Stimulated activated CD4-positive, alpha-beta T cell treated with anti-CD3 and anti-CD28 coated beads, Interleukin-1b, Interleukin-23, amount 100 ng/mL, for 48 hours (primary cell): Measurements from ENCODE around the gene ARHGEF4.
"Not testable (repeated sequence)": the region's sequence is repeated elsewhere in the genome, so short reads cannot be mapped to it uniquely, and the experiment has no call there.

Experiments
- DNase-seq: peaks from one replicate; pipeline ENCODE4 v3.0.0-alpha.2; 2020

Gene ARHGEF4

DNA sequence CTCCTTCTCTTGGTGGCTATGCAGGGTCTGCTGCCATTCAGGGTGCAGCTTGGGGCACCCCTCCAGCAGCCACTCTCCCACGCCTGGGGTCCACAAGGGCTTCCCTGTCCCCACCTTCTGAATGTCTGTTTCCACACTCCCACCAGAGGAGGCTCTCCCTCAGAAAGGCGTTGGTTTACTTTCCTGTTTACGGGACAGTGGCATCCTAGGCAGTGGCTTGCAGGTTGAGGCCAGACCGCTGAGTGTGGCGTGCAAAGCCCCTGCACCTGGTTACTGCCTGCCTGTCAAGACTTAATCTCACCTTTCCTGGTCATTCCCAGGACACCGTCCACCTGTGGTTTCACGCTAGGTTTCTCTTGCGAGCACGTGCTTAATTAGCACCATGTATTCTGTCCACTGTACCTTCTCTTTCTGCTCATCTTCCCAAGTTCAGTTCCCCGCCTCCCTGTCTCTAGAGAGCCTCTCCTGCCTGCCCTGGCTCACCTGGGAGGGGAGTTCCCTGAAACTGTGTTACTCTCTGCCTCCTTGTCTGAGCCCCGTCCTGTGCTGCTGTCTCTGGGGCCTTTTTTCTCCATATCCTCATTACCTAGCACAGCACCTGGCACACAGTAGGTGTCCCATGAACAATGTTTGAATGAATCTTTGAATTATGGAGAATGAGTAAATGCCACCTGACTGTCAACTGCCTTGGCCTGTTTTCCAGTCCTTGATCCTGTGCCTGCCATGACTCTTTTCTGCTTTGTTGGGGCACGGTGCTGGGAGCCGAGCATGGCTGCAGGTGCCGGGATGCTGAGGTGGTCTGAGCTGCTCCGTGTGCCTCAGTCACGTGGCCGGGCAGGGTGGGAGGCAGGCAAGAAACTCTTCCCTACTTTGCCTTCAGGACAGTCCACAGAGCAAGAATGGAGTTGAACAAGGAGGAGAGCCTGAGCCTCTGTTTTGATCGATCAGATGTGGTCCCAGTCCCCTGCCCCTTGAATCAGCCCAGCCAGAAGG is 56.4 kb downstream of the ARHGEF4 start:
- DNase-seq = no peak

GRCh38 chr2:130894326-130894942 is 57.7 kb downstream of the ARHGEF4 start:
- DNase-seq = no peak

DNA sequence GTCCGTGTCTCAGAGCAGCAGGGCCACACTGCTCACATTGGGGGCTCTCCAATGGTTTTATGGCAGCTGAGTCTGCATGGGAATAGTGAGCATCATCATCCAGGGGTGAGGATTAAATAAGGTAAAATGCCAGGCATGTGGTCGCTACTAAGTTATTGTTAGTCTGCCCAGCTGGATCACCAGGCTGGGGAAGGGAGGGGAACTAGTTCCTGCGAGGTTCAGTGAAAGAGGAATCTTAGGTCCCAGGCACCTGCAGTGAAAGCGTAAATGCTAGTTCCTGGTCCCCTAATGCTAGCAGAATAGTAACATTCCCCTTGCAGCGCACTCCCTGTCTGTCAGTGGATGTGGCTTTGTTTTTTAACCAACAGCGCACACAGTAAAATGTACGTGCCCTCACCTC is 60.1 kb downstream of the ARHGEF4 start:
- DNase-seq = no peak

DNA sequence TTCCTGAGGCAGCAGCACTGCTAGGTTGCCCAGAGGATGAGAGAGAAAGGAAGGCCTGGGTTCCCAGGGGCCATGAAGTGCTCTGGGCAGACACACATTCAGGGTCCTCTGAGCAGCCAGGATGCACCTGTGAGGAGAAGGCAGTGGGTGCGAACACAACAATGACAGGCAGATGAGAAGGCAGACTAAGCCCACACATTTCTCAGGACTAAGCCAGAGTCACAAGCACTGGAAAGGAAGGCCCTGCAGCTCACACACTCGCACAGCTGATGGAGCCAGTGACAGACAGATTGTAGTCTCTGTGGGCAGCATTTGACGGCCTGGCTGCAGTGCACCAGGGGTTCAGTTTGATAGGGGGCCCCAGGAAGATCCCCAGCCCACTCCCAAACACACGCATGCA is 61.8 kb downstream of the ARHGEF4 start:
- DNase-seq = no peak

- no peak for DNase-seq
Observed at GRCh38 chr2:130899306-130899705, 62.6 kb downstream of the ARHGEF4 start.

DNA sequence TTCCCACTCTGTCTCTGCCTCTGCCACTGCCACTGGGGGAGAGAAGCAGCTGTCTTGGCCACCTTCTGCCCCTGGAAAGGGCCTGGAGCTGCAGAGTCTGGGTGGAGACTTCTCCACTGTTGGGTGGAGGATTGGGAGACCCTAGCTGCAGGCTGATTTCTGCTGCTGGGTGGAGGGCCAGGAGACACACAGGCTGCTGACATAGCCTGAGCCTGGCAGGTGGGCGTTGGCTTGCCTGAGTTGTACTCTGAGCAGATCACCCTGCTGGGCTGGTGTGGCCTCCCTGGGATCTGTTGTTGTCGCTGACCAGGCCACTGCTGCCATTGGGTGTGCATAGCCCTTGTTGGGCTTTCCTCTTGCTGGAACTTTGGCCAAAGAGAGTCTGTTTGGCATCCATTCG is 64.3 kb downstream of the ARHGEF4 start:
- no peak for DNase-seq

DNA sequence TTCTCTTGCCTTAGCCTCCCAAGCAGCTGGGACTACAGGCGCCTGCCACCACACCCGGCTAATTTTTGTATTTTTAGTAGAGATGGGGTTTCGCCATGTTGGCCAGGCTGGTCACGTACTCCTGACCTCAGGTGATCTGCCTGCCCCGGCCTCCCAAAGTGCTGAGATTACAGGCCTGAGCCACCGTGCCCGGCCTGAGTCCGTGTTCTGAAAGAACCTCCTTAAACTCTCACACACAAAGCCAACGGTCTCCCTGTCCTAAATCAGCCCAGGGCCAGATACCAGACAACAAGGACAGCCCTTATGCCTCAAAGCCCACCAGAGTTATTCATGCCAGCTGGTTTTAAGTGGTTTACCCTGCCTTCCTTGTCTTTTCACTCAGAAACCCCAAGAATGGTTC is 64.9 kb downstream of the ARHGEF4 start:
- not testable (repeated sequence) for DNase-seq

DNA sequence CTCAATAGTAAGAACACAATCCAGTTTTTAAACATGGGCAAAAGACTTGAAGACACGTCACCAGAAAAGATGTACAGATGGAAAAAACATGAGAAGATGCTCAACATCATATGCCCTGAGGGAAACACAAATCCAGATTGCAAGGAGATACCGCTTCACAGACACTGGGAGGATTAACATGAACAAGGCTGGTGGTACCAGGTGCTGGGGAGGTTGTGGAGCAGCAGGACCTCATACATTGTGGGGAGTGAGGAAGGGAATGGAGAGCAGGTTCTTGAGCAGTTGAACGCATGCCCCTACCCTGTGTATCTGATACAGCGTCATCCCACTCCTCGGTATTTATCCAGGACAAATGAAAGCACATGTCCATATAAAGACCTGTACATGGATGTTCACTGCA is 72.1 kb downstream of the ARHGEF4 start:
- no peak for DNase-seq

DNA sequence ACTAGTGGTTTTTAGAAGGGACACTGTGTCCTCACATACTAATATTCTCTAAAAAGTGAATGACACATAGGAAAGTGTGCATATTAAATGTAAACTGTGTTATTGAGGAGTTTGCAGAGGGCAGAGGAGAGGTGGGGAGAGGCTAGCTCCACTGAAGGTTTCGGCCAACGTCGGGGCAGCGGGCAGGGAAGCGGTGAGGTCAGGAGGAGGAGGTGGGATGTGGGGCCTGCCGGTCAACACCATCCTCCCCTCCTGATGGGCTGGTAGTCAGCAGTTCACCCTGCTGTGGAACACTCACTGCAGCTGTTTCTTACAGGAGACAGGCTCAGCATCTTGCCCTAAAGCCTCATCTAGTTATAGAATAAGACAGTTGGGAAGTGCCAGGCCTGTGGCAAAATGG is 74.2 kb downstream of the ARHGEF4 start:
- no peak for DNase-seq

DNA sequence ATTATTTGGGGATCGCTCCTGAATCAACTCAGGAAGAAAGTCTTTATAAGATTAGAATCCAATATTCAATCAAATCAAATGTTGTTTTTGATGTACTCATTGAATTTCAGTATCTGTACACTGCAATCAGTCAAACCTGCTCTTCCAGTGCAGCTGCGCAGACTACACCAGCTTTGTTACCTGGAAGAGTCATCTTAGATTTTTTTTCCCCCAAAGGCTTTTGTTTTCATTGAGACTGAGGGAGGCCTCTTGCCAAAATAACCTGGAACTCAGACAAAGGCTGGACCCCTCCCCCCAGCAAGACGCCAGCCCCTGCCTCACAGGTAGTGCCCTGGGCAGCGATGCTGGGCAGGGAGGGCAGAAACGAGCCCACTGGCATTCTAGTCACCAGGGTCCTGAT is 74.8 kb downstream of the ARHGEF4 start:
- no peak for DNase-seq

- no peak for DNase-seq
Observed at GRCh38 chr2:130911996-130912395, 75.3 kb downstream of the ARHGEF4 start.

DNA sequence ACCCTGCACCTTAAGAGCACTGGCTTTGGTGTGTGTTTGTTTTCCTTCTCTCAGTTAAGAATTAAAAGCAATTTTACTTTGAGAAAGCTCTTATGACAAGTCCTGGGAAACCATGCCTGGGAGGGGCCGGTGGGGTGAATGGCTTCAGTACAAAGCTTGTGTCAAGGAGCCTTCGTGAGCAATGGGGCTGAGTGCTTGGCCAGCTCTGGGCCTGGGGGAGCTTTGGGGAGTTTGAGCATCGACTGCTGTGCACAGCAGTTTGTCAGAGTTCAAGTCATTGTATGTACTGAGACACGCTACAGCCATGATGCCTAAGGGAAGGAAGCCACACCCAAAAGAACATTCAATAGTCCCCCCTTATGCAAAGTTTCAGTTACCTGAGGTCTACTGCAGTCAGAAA is 75.8 kb downstream of the ARHGEF4 start:
- DNase-seq = no peak

GRCh38 chr2:130913891-130914290 is 77.2 kb downstream of the ARHGEF4 start:
- DNase-seq = no peak

DNA sequence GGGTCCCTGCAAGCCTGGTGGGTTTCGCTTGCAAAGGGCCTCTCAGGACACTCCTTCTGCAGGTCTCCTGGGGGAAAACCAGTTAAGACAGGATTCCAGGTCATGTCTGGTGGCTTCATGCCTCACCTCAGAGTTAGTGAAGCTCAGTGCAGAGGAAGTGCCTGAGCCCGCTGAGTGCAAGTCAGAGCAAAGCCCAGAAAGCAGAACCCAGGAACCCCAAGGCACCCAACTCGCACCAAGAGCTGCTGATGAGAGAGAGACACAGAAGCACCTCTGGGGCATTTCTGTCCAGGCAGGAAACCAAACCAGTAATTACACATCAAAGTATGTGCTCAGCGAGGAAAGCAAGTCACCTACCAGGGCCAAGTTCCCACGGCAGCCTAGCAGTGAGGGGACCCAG is 78.4 kb downstream of the ARHGEF4 start:
- DNase-seq = no peak

GRCh38 chr2:130915595-130916437 is 79.1 kb downstream of the ARHGEF4 start:
- no peak for DNase-seq

DNA sequence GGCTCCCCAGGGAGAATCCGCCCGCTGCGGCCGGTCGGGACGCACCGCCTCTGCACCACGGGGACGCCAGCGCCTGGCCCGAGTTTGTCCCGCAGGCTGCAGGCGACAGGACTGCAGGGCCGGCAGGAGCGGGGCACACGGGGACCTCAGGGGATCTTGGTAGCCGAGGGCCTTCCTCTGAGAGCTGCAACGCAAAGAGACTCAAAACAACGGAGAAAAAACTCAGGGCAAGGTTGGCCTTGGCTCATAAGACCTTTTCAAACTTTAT is 79.7 kb downstream of the ARHGEF4 start:
- no peak for DNase-seq

- no peak for DNase-seq
Observed at GRCh38 chr2:130917006-130917688, 80.4 kb downstream of the ARHGEF4 start.

DNA sequence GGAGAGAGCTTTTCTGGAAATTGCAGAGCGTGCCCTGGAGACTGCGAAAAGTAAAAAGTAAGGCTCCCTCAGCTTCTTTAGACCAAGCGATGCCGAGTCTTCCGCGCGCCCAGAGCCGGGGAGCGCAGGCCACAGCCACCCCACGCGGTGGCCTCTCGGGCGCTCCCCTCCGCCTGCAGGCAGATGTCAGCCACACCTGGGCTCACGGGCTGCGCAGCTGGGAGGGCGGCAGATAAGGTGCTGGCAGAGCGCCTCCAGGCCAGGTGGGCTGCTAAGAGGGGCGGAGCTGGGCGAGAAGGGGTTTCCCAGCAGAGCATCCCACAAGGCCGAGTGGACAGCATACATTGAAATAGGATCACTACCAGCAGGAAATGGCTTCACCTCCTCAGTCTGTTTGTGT is 81.7 kb downstream of the ARHGEF4 start:
- no peak for DNase-seq

- DNase-seq = peak; percentile 31
Observed at GRCh38 chr2:130920415-130921163, 83.9 kb downstream of the ARHGEF4 start.

DNA sequence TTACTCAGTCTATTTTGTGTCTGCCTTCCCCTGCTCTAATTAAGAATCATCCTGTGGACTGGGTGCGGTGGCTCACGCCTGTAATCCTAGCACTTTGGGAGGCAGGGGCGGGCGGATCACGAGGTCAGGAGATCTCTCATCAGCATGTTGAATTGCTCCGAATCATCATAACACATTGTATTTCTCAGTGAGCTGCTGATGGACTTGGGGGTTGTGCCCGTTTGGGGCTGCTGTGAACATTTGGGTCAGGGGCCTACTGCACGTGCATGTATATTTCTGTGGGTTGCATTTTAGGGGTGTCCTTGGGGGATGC is 84.4 kb downstream of the ARHGEF4 start:
- DNase-seq = no peak

- no peak for DNase-seq
Observed at GRCh38 chr2:130922417-130922816, 85.7 kb downstream of the ARHGEF4 start.

DNA sequence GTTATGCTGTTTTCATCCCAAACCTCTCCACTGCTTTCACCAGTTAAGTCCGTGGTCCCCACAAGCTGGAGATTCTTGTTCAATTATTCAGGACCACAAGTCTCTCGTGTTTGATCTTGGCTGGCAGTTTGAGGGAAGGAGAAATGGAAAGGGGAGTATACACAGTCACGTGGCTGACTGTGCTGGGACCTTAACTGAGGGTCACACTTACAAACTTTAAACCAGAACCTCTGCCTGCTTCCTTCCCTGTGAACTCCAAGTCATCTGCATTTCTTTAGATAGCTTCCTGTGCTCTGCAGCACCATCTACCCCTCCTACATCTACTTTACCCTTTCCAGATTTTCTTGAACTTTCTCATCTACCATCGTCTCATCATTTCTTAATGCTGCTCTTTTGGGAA is 91.7 kb downstream of the ARHGEF4 start:
- no peak for DNase-seq
